ENCODE results near the gene LRRC23. TPM values are rescaled to one million over a fixed set of nuclear protein-coding genes. Genes with fewer than 3 reads are reported as not detected.
A peak's percentile ranks its signal among the peaks of the same experiment; 100 is the strongest.

The LRRC23 gene
- total and polyA plus RNA-seq, 2 experiments from 2014 or later: 4.3 to 4.5 TPM

DNA sequence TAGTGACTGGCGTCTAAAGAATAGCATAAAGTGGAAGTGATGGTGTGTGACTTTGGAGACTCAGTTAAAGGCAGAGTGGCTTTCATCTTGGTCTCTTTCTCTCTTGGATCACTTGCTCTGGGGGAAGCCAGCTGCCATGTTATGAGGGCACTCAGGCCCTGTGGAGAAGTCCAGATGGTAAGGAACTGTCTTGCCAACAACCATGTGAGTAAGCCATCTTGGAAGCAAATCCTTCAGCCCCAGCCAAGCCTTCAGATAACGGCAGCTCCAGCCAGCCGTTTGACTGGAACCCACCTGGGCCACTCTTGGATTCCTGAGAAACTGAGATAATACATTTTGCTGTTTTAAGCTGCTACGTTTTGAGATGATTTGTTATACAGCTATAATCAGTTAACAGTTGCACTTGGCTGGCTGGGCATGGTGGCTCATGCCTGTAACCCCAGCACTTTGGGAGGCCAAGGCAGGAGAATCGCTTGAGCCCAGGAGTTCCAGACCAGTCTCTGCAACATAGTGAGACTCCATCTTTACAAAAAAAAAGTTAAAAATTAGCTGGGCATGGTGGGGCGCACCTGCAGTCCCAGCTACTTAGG lies 7.7 kb upstream of the LRRC23 start:
- H3K9ac ChIP-seq: no peak overlapping the region
- no peak overlapping the region for H3K27ac ChIP-seq
- no peaks in the 10 kb centered on the region for H3F3A ChIP-seq (ENCODE audit: insufficient read depth)
- H3K9me2 ChIP-seq (ENCODE audit: insufficient read depth): no peaks in the 10 kb centered on the region
- no peaks in the 10 kb centered on the region for H3K36me3 ChIP-seq (ENCODE audit: low read depth)
- no peaks in the 10 kb centered on the region for H3K9me3 ChIP-seq (ENCODE audit: low read depth)
- H2AFZ ChIP-seq: no peak overlapping the region
- no peaks in the 10 kb centered on the region for H3K27me3 ChIP-seq (replicated peaks; ENCODE audit: insufficient read depth)
- 53% methylated on average over 6 of the region's 6 CpGs for WGBS, 2 experiments (ENCODE audit: low coverage in 1 of 2, low lambda C conversion rate in 2 of 2, missing lambda C conversion rate in 2 of 2)
- H3K79me2 ChIP-seq (ENCODE audit: insufficient read depth): no peaks in the 10 kb centered on the region
- no peak overlapping the region for H3K4me3 ChIP-seq
- H3K4me2 ChIP-seq (ENCODE audit: unreplicated experiment): no peak overlapping the region
- no peaks in the 10 kb centered on the region for H3K4me1 ChIP-seq (ENCODE audit: insufficient read depth)
- in situ Hi-C loops (cut with MboI): no loop called here
- no peaks in the 10 kb centered on the region for H4K20me1 ChIP-seq (ENCODE audit: insufficient read depth)
- TF ChIP-seq EZH2 (IDR thresholded peaks at IDR 0.05; ENCODE audit: insufficient read depth, poor library complexity, severe bottlenecking) (no peak), EZH2phosphoT487 (IDR thresholded peaks at IDR 0.05; ENCODE audit: insufficient read depth, low read depth) (no peak)
- DNase-seq: no peak

DNA sequence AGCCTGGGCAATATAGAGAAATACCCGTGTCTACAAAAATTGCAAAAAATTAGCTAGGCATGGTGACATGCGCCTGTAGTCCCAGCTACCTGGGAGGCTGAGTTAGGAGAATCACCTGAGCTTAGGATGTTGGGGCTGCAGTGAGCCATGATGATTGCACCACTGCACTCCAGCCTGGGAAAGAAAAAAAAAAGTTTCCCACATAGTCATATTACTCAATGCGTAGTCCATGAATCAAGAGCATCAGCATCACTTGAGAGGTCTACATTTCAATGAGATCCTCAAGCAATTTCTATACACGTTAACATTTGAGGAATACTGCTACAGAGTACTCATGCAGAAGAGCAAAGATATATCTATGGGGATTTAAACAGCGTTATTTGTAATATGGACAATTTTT lies 5.2 kb upstream of the LRRC23 start:
- H3K79me2 ChIP-seq (ENCODE audit: insufficient read depth): no peaks in the 10 kb centered on the region
- no peak overlapping the region for H3K4me2 ChIP-seq (ENCODE audit: unreplicated experiment)
- H4K20me1 ChIP-seq (ENCODE audit: insufficient read depth): no peaks in the 10 kb centered on the region
- H3K9me2 ChIP-seq (ENCODE audit: insufficient read depth): no peaks in the 10 kb centered on the region
- TF ChIP-seq EZH2 (IDR thresholded peaks at IDR 0.05; ENCODE audit: insufficient read depth, poor library complexity, severe bottlenecking) (no peak), EZH2phosphoT487 (IDR thresholded peaks at IDR 0.05; ENCODE audit: insufficient read depth, low read depth) (no peak)
- H3K4me1 ChIP-seq (ENCODE audit: insufficient read depth): peaks cover 4% of the 10 kb centered on the region; the same call in 1 of the 2 replicates
- no peaks in the 10 kb centered on the region for H3K36me3 ChIP-seq (ENCODE audit: low read depth)
- H3K27ac ChIP-seq: no peak overlapping the region
- DNase-seq: no peak
- in situ Hi-C loops (cut with MboI): no loop called here
- no peak overlapping the region for H3K4me3 ChIP-seq
- H3K9ac ChIP-seq: no peak overlapping the region
- H3K9me3 ChIP-seq (ENCODE audit: low read depth): no peaks in the 10 kb centered on the region
- no peak overlapping the region for H2AFZ ChIP-seq
- H3F3A ChIP-seq (ENCODE audit: insufficient read depth): no peaks in the 10 kb centered on the region
- no peaks in the 10 kb centered on the region for H3K27me3 ChIP-seq (replicated peaks; ENCODE audit: insufficient read depth)
- WGBS, 2 experiments (ENCODE audit: low coverage in 1 of 2, low lambda C conversion rate in 2 of 2, missing lambda C conversion rate in 2 of 2): 90% methylated on average over 5 of the region's 5 CpGs

DNA sequence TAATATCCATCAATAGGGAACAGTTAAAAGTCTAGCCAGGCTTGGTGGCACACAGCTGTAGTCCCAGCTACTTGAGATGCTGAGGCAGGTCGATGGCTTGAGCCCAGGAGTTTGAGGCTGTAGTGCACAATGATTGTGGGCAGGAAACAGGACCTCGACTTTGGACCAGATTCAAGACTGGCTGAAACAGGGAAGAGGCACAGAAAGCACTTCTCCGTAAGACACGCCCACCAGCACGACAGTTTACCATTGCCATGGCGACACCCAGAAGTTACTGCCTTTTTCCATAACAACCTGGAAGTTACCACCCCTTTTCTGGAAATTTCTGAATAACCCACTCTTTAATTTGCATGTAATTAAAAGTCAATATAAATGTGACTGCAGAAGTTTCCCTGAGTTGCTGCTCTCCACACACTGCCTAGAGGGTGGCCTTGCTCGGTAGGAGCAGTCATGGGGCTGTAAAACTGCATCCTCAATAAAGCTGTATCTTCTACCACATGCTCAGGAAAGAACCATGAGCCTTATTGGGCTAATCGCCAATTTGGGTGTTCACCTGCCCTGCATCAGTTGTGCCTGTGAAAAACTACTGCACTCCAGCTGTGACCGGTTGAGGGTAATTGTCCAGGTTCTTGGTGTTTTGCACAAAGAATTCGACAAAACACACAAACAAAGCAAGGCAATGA lies 4.6 kb upstream of the LRRC23 start:
- DNase-seq: peak; percentile 31
- 62 to 66% methylated on average over 10 of the region's 10 CpGs for WGBS, 2 experiments (ENCODE audit: low coverage in 1 of 2, low lambda C conversion rate in 2 of 2, missing lambda C conversion rate in 2 of 2)
- in situ Hi-C loops (cut with MboI): no loop called here

DNA sequence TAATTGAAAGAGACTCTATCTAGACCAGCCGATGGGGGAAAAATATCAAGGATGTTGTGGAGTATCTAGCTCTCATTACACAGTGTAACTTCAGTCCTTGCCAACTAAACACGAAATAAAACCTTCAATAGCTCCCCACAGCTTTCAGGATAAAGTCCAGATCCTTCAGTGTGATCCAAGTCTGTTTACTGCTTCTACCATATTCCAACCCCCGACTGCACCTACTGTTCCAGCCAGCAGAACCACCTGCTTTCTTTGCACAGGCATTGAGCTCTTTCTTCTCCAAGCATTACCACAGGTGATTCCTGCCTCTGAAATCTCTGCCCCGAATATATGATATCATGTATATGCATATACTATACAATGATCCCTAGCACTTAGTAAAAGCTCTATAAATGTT lies 2.2 kb upstream of the LRRC23 start:
- Histone ChIP-seq H3K4me1 (ENCODE audit: insufficient read depth) (peaks cover 8% of the 10 kb centered on the region; the same call in 1 of the 2 replicates), H3F3A (ENCODE audit: insufficient read depth) (no peaks in the 10 kb centered on the region), H3K9me2 (ENCODE audit: insufficient read depth) (no peaks in the 10 kb centered on the region), H2AFZ (no peak overlapping the region), H3K9me3 (ENCODE audit: low read depth) (no peaks in the 10 kb centered on the region), H3K9ac (no peak overlapping the region), H3K4me2 (ENCODE audit: unreplicated experiment) (no peak overlapping the region), H3K27ac (no peak overlapping the region), H3K27me3 (replicated peaks; ENCODE audit: insufficient read depth) (no peaks in the 10 kb centered on the region), H3K79me2 (ENCODE audit: insufficient read depth) (no peaks in the 10 kb centered on the region), H3K36me3 (ENCODE audit: low read depth) (no peaks in the 10 kb centered on the region), H4K20me1 (ENCODE audit: insufficient read depth) (no peaks in the 10 kb centered on the region), H3K4me3 (no peak overlapping the region)
- in situ Hi-C loops (cut with MboI): no loop called here
- 62 to 70% methylated on average over 4 of the region's 4 CpGs for WGBS, 2 experiments (ENCODE audit: low coverage in 1 of 2, low lambda C conversion rate in 2 of 2, missing lambda C conversion rate in 2 of 2)
- TF ChIP-seq EZH2phosphoT487 (IDR thresholded peaks at IDR 0.05; ENCODE audit: insufficient read depth, low read depth) (no peak), EZH2 (IDR thresholded peaks at IDR 0.05; ENCODE audit: insufficient read depth, poor library complexity, severe bottlenecking) (no peak)
- DNase-seq: no peak

More for the DNA sequence above, 4.6 kb upstream of the LRRC23 start:
- no peak overlapping the region for H3K4me3 ChIP-seq
- no peak overlapping the region for H3K9ac ChIP-seq
- no peaks in the 10 kb centered on the region for H3K36me3 ChIP-seq (ENCODE audit: low read depth)
- no peak overlapping the region for H2AFZ ChIP-seq
- H3K9me2 ChIP-seq (ENCODE audit: insufficient read depth): no peaks in the 10 kb centered on the region
- H4K20me1 ChIP-seq (ENCODE audit: insufficient read depth): no peaks in the 10 kb centered on the region
- peaks cover 4% of the 10 kb centered on the region; the same call in 1 of the 2 replicates for H3K4me1 ChIP-seq (ENCODE audit: insufficient read depth)
- no peaks in the 10 kb centered on the region for H3F3A ChIP-seq (ENCODE audit: insufficient read depth)
- TF ChIP-seq EZH2phosphoT487 (IDR thresholded peaks at IDR 0.05; ENCODE audit: insufficient read depth, low read depth) (no peak), EZH2 (IDR thresholded peaks at IDR 0.05; ENCODE audit: insufficient read depth, poor library complexity, severe bottlenecking) (no peak)
- no peaks in the 10 kb centered on the region for H3K27me3 ChIP-seq (replicated peaks; ENCODE audit: insufficient read depth)
- no peak overlapping the region for H3K4me2 ChIP-seq (ENCODE audit: unreplicated experiment)
- H3K79me2 ChIP-seq (ENCODE audit: insufficient read depth): no peaks in the 10 kb centered on the region
- no peaks in the 10 kb centered on the region for H3K9me3 ChIP-seq (ENCODE audit: low read depth)
- no peak overlapping the region for H3K27ac ChIP-seq

All from GM23248 (cell line).